ENCODE measurements around the gene ITPRIPL2.

ITPRIPL2 gene

GRCh38 chr16:19093631-19094541 is 19.9 kb upstream of the ITPRIPL2 start:
- no peak for DNase-seq

- DNase-seq, result no peak
Observed at GRCh38 chr16:19094542-19095365, 19.0 kb upstream of the ITPRIPL2 start.

GRCh38 chr16:19095654-19096053 is 18.1 kb upstream of the ITPRIPL2 start:
- no peak for DNase-seq

DNA sequence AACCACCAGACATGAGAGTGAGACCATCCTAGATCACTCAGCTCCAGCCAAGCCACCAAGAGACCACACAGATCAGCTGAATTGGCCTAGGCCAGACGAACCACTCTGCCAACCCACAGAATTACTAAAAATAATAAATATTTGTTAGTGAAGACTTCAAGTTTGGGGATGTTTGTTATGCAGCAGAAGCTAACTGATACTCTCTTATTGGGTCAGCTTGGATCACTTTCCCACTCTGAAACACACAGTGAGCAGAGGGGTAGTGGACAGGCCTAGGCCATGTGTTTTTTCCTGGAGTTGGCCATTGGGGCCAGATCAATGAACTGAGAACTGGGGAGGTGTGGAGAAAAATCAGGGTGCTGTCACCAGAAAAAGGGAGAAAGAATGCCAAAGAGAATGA is 15.6 kb upstream of the ITPRIPL2 start:
- DNase-seq, result no peak

DNA sequence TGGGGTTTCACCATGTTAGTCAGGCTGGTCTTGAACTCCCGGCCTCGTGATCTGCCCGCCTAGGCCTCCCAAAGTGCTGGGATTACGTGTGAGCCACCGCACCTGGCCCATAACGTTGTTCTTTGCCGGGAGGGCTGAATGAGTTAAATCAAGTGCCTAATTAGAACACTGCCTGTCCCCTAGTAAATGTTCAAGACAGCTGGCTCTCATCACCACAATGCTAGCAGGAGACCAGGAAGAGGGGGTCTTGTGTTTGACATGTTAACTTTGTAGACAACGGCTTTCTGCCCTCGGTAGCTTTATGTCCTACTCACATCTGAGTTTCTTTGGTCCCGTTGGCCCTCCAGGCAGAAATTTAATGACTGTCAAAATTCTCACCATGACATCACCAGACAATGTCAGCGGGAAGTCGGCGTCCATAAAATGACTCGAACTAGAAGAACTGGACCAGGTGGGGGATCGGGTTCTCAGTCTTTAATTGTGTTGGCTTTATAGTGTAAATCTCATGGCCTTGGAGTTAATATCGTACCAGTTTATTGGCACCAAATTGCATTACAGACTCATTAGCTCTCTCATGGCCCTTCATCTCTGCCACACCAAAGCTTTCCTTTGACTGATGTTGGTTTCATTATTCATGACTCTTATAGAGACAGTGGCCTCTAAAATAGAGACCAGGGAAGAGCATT is 11.4 kb upstream of the ITPRIPL2 start:
- no peak for DNase-seq

DNA sequence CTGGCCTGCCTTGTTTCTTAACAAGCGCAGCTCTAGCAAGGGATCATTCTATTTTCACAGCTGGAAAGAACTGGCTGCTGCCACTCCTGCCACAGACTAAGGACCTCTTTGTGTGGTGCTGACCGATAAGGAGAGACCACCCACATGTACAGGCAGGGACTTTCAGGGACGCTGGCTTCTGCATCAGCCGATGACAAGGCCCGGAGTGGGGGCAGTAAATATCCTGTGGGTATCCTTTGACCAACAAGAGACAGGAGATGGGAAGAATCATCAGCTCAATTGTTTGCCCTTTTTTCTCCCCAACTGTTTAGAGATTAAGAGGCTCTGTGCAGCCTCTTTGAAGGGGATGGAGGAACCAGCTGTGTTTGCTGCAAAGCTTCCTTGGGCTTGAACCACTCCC is 9.2 kb upstream of the ITPRIPL2 start:
- no peak for DNase-seq

DNA sequence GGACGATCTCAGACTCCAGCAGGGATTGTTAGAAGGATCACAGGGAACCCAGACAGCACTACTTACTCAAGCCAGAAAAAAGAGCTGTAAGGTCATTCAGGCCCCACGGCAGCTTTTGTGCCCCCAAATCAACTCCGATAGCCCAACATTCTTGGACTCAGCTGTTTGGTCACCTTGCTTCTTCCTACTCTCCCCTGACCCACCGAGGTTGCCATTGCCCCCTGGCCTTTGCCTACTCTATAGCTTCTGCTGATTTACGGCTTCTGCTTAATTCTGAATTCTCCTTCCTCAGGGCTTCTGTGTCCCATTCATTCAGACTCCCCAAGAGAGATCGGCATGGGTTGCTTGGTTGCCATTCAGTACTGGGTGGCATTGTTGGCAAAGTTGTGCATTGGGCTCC is 8.6 kb upstream of the ITPRIPL2 start:
- DNase-seq, result no peak

DNA sequence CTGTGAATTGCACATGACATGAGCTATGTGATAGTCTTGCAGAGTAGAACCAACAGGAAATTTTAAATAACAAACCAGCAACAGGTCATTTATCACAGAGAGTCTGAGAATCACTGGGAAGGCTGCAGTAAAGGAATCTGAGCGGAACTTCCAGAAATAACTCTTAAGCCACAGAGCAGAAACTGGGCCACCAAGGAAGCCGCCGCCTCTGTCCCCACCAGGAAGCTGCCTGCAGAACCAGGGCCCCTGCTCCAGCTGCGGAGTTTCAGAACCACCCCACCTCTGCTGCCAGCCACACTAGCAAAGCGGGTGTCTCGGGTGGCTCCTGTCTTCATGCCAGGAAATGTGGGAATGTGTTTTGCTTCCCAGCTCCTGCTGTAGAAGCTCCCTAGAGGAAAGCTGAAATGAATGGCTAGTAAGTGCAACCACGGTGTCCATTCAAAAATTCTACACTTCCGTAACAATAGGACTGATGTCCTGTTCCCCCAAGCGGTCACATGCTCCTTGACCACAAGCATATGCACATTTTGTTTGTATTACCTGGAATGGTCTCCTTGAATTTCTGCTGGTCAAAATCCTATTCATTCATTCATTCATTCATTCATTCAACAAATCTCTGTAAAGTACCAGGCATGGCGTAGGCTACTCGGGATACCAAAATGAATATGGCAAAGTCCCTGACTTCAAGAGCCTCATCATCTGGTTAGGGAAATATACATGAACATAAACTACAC is 7.7 kb upstream of the ITPRIPL2 start:
- DNase-seq, result no peak

DNA sequence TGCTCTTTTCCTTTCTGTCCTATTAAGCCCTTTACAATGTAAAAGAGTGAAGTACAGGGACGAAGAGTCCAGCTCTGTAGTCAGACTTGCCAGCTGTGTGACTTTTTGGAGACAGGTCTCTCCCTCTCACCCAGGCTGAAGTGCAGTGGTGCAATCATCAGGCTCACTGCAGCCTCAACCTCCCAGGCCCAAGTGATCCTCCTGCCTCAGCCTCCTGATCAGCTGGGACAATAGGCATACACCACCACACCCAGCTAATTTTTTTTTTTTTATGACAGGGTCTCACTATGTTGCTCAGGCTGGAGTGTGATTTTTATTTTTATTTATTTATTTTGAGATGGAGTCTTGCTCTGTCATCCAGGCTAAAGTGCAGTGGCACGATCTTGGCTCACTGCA is 7.1 kb upstream of the ITPRIPL2 start:
- no peak for DNase-seq

DNA sequence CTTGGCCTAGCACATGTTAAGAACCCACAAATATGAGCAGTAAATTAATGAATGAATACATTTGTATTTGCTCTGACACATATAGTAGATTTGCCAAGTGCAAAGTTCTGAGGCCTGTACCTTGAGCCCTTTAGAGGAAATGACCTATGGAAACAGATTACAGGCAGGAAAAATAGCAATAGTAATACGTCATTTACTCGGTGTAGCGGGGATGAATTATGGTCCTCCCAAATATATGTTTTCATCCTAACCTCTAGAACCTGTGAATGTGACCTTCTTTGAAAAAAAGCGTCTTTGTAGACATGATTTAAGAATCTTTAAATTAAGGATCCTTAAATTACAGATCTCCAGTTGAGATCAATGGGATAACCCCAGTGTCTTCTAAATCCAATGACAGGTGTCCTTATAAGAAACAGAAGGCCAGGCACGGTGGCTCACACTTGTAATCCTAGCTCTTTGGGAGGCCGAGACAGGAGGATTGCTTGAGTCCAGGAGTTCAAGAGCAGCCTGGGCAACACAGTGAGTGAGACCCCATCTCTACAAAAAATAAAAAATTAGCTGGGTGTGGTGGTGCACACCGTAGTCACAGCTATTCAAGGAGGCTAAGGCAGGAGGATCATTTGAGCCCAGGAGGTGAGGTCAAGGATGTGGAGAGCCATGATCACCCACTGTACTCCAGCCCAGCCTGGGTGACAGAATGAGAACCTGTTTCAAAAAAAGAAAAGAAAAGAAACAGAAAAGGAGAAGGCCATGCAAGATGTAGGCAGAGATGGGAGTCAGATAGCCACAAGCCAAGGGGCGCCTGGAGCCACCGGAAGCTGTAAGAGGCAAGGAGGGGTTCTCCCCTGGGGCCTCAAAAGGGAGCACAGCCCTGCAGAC is 5.1 kb upstream of the ITPRIPL2 start:
- no peak for DNase-seq

DNA sequence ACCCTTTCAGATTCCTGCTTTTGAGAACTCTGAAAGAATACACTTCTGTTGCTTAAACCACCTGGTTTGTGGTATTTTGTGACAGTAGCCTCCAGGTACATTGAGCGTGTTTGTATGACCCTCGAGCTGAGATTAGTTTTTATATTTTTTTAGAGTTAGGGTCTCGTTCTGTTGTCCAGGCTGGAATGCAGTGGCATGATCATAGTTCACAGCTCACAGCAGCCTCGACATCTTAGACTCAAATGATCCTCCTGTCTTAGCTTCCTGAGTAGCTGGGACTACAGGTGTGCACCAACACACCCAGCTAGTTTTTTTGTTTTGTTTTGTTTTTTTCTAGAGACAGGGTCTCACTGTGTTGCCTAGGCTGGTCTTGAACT is 4.5 kb upstream of the ITPRIPL2 start:
- DNase-seq, result no peak

DNA sequence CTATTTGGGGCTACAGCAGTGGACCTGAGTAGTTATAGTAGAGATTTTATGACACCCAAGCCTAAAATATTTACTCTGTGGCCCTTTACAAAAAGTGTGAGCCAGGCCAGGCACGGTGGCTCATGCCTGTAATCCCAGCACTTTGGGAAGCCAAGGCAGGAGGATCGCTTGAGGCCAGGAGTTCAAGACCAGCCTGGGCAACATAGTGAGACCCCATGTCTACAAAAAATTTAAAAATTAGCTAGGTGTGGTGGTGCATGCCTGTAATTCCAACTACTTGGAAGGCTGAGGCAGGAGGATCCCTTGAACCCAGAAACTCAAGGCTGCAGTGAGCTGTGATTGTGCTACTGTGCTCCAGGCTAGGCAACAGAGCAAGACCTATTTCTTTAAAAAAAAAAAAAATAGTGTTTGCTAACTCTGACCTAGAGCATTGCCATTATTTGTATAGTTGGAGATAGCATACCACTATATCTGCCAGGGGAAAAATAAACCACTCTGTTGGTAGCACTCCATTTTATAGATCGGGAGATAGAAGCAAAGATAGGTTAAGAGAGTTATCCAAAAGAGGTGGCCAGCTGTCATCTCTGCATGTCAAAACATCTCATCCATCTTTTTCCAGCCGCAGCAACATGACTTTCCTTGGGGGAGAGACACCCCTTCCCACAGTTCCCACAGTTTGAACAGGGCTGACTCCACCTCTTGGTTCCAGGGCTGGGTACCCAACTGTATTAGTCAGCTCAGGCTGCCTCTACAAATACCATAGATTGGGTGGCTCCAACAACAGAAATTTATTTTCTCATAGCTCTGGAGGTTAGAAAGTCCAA is 3.0 kb upstream of the ITPRIPL2 start:
- no peak for DNase-seq

GRCh38 chr16:19112099-19112407 is 1.7 kb upstream of the ITPRIPL2 start:
- no peak for DNase-seq

DNA sequence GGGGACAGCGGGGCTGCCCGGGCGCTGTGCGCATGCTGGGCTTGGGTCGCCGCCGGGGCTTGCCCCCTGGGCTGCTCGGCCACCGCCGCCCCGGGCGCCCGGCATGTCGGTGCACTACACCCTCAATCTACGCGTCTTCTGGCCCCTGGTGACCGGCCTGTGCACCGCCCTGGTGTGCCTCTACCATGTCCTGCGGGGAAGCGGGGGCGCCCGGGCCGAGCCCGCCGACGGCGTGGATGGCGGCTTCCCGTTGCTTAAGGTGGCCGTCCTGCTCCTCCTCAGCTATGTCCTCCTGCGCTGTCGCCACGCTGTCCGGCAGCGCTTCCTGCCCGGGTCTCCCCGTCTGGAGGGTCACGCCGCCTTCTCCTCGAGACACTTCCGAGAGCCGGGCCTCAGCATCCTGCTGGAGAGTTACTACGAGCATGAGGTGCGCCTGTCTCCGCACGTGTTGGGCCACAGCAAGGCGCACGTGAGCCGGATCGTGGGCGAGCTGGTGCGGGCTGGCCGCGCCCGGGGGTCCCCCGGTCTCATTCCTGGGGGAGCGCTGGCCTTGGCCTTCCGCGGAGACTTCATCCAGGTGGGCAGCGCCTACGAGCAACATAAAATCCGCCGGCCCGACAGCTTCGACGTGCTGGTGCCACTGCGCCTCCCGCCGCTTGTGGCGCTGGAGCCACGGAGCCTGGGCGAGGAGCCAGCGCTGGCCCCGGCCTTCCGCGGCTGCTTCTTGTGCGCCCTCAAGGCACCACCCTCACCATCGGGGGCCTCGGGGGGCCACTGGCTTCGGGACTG is 789 bp downstream of the ITPRIPL2 start:
- DNase-seq, result no peak

- no peak for DNase-seq
Observed at GRCh38 chr16:19115148-19116021, 1.6 kb downstream of the ITPRIPL2 start.

GRCh38 chr16:19116711-19117449 is 3.1 kb downstream of the ITPRIPL2 start:
- DNase-seq, result no peak

DNA sequence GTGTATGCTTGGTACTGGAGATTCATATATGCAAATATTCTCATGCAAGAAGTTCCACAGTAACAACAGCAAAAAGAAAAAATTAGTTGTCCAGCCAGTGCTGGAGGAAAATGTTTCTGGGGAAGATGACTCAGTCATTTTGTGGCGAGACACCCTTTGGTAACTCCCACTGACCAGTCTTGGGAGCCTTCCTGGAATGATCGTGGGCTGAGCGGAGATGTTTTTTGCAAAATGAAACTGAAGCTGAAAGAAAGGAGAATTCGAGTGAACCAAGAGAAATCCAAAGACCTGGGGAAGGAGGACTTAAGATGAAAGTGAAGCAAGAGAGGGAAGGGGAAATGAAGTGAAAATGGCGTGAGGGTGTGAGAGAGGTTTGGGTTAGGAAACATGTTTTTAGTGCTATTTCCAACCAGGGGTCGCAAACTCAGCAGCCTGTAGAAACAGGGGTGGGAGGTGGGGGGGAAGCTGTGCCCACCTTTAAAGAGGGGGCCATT is 5.2 kb downstream of the ITPRIPL2 start:
- peak; percentile 35 for DNase-seq

- no peak for DNase-seq
Observed at GRCh38 chr16:19119564-19119963, 5.8 kb downstream of the ITPRIPL2 start.
